Parathyroid adenoma (tissue), 2 donors: ENCODE results near the gene RARRES2.

ENCODE experiments used
- H2AFZ ChIP-seq: fragments of 300-600 bp; sonication (generic); one replicate; pipeline ENCODE4 v1.7.0; 2017; ENCODE audit warnings: antibody characterized with exemption, mild to moderate bottlenecking
- H3K27ac ChIP-seq: fragments of 300-600 bp; sonication (generic); one replicate; pipeline ENCODE4 v1.7.0; 2017
- H3K27me3 ChIP-seq: fragments of 300-600 bp; sonication (generic); one replicate; pipeline ENCODE4 v1.7.0; 2017; ENCODE audit warnings: low read length; ENCODE audit not compliant: control insufficient read depth, insufficient read depth
- H3K36me3 ChIP-seq: fragments of 300-600 bp; sonication (generic); one replicate; pipeline ENCODE4 v1.7.0; 2017; ENCODE audit warnings: low read length; ENCODE audit not compliant: control insufficient read depth, insufficient read depth
- H3K4me1 ChIP-seq: fragments of 300-600 bp; sonication (generic); one replicate; pipeline ENCODE4 v1.7.0; 2017; ENCODE audit warnings: control low read depth
- H3K4me2 ChIP-seq: fragments of 300-600 bp; sonication (generic); one replicate; pipeline ENCODE4 v1.7.0; 2017; ENCODE audit warnings: low read length
- H3K4me3 ChIP-seq: fragments of 300-600 bp; sonication (generic); one replicate; pipeline ENCODE4 v1.7.0; 2017; ENCODE audit warnings: low read depth, low read length
- H3K79me2 ChIP-seq: fragments of 300-600 bp; sonication (generic); one replicate; pipeline ENCODE4 v1.7.0; 2017; ENCODE audit warnings: control low read depth
- H3K9ac ChIP-seq: fragments of 300-600 bp; sonication (generic); one replicate; pipeline ENCODE4 v1.7.0; 2017; ENCODE audit warnings: mild to moderate bottlenecking
- H3K9me3 ChIP-seq: fragments of 300-600 bp; sonication (generic); one replicate; pipeline ENCODE4 v1.7.0; 2017; ENCODE audit warnings: low read length; ENCODE audit not compliant: control insufficient read depth
- TF ChIP-seq, protein P1 (sequence below): fragments of 300-600 bp; sonication (generic); IDR thresholded peaks from one replicate; pipeline ENCODE4 v1.7.0; 2017; ENCODE audit warnings: antibody characterized with exemption, mild to moderate bottlenecking
- donor health status: primary hyperparathyroidism.

Gene RARRES2

DNA sequence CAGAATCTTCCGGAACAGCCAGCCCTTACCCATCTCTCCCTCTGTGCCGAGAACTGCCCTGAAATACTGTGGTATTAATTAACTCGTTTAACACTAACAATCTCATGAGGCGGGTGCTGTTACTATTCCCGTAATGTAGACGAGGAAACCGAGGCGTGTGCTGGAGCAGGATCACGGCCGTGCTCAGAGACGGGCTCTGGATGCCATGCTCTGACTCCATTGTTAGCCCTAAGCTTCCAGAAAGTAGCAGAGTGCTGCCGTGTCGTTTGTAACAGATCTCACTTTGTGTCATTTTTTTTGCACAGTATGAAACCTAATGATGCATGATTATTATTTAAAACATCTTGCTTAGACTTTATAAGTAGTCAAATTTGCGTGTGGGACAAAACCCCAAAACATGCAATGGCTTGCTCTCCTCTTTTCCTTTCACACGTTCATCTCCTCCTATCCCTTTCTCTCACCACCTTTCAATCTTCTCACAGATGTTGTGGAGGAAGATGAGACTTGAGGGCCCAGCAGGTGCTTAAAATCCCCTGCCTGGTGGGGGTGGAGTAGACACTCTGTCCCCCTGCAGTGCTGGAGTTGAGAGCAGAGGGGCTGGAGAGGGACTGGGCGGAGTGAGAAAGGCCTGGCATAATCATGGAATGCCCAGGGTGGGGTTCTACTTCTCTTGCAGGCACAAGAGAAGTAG lies 17.6 kb downstream of the RARRES2 start:
- peak overlapping the region; percentile 94 for H3K4me3 ChIP-seq
- no peaks in the 10 kb centered on the region for H3K27me3 ChIP-seq
- no peaks in the 10 kb centered on the region for H3K9me3 ChIP-seq
- TF ChIP-seq, protein P1, sequence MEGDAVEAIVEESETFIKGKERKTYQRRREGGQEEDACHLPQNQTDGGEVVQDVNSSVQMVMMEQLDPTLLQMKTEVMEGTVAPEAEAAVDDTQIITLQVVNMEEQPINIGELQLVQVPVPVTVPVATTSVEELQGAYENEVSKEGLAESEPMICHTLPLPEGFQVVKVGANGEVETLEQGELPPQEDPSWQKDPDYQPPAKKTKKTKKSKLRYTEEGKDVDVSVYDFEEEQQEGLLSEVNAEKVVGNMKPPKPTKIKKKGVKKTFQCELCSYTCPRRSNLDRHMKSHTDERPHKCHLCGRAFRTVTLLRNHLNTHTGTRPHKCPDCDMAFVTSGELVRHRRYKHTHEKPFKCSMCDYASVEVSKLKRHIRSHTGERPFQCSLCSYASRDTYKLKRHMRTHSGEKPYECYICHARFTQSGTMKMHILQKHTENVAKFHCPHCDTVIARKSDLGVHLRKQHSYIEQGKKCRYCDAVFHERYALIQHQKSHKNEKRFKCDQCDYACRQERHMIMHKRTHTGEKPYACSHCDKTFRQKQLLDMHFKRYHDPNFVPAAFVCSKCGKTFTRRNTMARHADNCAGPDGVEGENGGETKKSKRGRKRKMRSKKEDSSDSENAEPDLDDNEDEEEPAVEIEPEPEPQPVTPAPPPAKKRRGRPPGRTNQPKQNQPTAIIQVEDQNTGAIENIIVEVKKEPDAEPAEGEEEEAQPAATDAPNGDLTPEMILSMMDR: no peak
- peak overlapping the region; percentile 93 for H3K27ac ChIP-seq
- peaks cover 50% of the 10 kb centered on the region for H3K4me1 ChIP-seq
- H3K36me3 ChIP-seq: no peaks in the 10 kb centered on the region
- peaks cover 9% of the 10 kb centered on the region for H3K79me2 ChIP-seq
- peak overlapping the region; percentile 92 for H3K9ac ChIP-seq
- H3K4me2 ChIP-seq: peak overlapping the region; percentile 92
- peak overlapping the region; percentile 48 for H2AFZ ChIP-seq

DNA sequence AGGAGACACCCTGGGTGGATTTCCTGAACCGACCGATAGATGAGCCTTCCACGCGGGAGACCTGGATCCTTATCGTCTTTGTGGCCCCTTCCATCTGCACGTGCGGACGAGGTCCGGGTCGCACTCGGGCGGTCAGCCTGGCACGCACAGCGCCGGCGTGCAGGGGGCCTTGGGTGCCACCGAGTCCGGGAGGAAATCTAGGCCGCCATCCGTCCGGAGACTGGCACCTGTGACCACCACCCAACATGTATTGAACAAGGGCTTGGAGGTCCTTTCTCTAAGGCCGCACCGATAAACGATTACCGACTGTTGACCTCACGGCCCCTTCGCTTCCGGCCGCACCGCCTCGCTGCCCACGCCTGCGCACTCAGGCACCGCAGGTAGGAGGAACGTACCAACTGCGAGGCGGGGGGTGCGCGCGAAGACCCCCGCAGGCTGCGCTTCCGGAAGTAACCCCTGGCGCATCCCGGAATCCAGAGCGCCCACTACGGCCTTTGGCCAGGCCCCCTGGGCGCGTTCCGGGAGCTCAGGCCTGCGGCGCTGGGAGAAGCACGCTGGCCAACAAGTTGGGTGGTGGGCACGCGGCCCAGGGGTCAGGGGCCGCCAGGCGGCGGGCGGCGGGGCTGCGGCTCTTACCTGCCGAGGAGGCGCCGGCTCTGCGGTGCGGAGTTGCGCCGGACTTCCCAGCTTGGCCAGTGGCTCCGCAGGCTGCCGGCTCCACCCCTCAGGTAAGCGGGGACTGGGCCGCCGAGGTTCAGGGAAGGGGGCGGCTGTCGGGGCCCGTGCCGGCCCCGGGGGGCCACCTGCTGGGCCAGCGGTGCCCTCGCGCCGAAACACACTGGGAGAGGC lies 18.4 kb downstream of the RARRES2 start, which contains the start of the genes ACTR3C and LRRC61:
Gene ACTR3C (minus strand): TSS at position 713 of the 849 bp plus-strand sequence. CDS start 28,249 bp downstream, outside the sequence.
Gene LRRC61 (plus strand): TSS at position 523 of the 849 bp plus-strand sequence. CDS start 13,507 bp downstream, outside the sequence.
- peak within 1 kb of the TSS; percentile 93 for H3K27ac ChIP-seq
- TF ChIP-seq, protein P1: peak; percentile 58
- H3K9me3 ChIP-seq: no peaks in the 10 kb centered on the region
- H3K4me2 ChIP-seq: peak within 1 kb of the TSS; percentile 92
- H3K36me3 ChIP-seq: no peaks in the 10 kb centered on the region
- H3K9ac ChIP-seq: peak within 1 kb of the TSS; percentile 92
- no peaks in the 10 kb centered on the region for H3K27me3 ChIP-seq
- peaks cover 15% of the 10 kb centered on the region for H3K79me2 ChIP-seq
- peak within 1 kb of the TSS; percentile 48 for H2AFZ ChIP-seq
- H3K4me1 ChIP-seq: peaks cover 56% of the 10 kb centered on the region
- peak within 1 kb of the TSS; percentile 94 for H3K4me3 ChIP-seq

DNA sequence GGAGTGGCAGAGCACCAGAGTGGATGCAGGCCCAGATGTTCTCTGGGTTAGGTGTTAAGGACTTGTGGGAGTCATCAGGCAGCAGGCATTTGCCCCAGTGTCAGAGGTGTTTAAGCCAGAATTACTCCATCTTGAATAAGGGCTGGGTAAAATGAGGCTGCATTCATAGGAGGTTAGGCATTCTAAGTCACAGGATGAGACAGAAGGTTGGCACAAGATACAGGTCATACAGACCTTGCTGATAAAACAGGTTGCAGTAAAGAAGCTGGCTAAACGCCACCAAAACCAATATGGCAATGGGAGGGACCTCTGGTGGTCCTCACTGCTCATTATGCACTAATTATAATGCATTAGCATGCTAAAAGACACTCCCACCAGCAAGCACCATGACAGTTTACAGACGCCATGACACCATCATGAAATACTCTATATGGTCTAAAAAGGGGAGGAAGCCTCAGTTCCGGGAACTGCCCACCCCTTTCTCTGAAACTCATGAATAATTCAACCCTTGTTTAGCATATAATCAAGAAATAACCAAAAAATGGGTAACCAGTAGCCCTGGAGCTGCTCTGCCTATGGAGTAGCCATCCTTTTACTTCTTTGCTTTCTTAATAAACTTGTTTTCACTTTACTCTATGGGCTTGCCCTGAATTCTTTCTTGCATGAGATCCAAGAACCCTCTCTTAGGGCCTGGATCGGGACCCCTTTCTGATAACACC lies 19.2 kb downstream of the RARRES2 start:
- Histone ChIP-seq H3K27me3 (no peaks in the 10 kb centered on the region), H3K9me3 (no peaks in the 10 kb centered on the region), H3K27ac (peak overlapping the region; percentile 93), H3K4me3 (peak overlapping the region; percentile 94), H3K9ac (peak overlapping the region; percentile 92), H2AFZ (peak overlapping the region; percentile 48), H3K79me2 (peaks cover 23% of the 10 kb centered on the region), H3K4me1 (peaks cover 56% of the 10 kb centered on the region), H3K4me2 (peak overlapping the region; percentile 92), H3K36me3 (no peaks in the 10 kb centered on the region)
- TF ChIP-seq, protein P1: no peak

DNA sequence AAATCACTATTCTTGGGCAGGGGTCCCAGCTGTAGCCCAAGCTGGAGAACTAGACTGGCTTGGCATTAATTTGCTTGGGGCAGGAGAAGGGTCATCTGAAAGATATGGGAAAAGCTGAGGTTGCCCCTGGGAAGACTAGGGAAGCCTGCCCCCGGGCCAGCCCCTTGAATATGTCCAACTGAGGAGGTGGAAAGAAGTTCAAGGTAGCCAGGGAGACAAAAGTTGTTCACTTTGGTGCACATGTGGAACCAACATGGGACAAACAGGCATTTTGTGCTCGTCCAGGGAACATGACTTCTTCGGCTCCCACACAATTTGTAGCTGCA lies 19.7 kb downstream of the RARRES2 start:
- Histone ChIP-seq H3K4me3 (peak overlapping the region; percentile 94), H3K79me2 (peaks cover 23% of the 10 kb centered on the region), H2AFZ (no peak overlapping the region), H3K4me1 (peaks cover 56% of the 10 kb centered on the region), H3K4me2 (peak overlapping the region; percentile 92), H3K9ac (no peak overlapping the region), H3K27ac (peak overlapping the region; percentile 93), H3K36me3 (no peaks in the 10 kb centered on the region), H3K27me3 (no peaks in the 10 kb centered on the region), H3K9me3 (no peaks in the 10 kb centered on the region)
- TF ChIP-seq, protein P1: no peak
